Fibroblast of lung (primary cell): Measurements from ENCODE around the gene CELF2.

ENCODE experiments used
- CTCF ChIP-seq, 2 donors: IDR thresholded peaks in 1 of 2; conservative IDR thresholded peaks in 1 of 2; 1 replicate in 1 of 2; 2 replicates in 1 of 2; pipeline ENCODE4 v1.5.1; 2011 to 2012; ENCODE audit warnings: low read length in 2 of 2, control low read depth in 1 of 2, inconsistent platforms in 1 of 2, low read depth in 1 of 2, mild to moderate bottlenecking in 1 of 2
- EZH2 ChIP-seq: IDR thresholded peaks from 2 replicates; pipeline ENCODE4 v1.5.1; 2012; ENCODE audit warnings: low read length, control low read depth, mild to moderate bottlenecking; ENCODE audit errors: missing control alignments

DNA sequence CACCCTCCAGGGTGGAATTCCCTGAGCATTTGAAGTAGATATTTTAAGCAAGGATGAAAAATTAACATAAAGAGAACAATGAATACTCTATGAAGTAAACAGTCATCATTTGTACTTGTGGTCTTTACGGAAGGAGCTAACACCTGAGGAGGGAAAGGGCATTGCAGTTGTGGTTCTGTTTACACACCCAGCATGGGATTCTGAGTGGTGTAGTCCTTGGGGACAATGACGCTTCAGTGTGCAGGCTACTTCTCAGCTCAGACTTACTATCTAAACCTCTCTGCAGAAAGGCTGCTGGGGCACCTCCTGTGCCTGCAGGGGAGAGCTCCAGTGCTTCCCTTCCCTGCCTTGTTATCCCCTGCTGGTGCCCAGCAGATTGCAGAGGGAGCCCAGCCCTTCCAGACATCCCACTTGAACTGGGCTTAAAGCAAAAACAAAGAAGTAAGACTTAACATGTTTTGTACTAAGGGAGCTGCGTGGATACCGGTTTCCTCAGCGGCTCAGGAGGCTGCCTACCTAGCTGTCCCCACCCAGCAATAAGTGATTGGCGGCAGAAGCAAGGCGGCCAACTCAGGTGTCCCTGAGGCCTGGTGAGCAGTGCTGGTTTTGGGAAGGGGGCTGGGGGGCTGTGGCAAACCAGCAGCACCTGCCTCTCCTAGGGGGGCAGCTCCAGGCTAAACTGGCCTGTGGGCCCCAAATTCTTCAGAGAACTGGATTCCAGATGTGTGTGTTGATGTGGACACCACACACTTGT, 89.1 kb downstream of the CELF2 start:
- no peak for TF ChIP-seq CTCF (conservative IDR thresholded peaks at IDR 0.05 in 1 of 2, IDR thresholded peaks at IDR 0.05 in 1 of 2; ENCODE audit: low read depth in 1 of 2, low read length in 2 of 2)
- no peak for TF ChIP-seq EZH2
